IMR-90 (cell line): ENCODE data around the gene MAPK13. TPM values are rescaled to one million over a fixed set of nuclear protein-coding genes. Genes with fewer than 3 reads are reported as not detected.
A peak's percentile ranks its signal among the peaks of the same experiment; 100 is the strongest.

Source experiments
- ATAC-seq: fragments of 200-7000 bp; cut with Tn5 transposase; 2 replicates; pipeline ENCODE4 v1.9.1; 2020; ENCODE audit warnings: low read depth, mild to moderate bottlenecking, moderate library complexity
- BruUV-seq: library from RNA; stranded (reverse); fragments of 400-500 nt; replicated peaks from 2 replicates; lab custom pipeline; 2021; lab: Mats Ljungman, UMichigan
- CTCF ChIA-PET: fragments of 300-600 bp; formaldehyde crosslinking; extraction: SDS; loops from one replicate; lab custom pipeline; 2021; ENCODE audit warnings: antibody characterized with exemption; lab: Yijun Ruan, JAX
- POLR2A ChIA-PET: fragments of 300-600 bp; sonication (Branson Sonifier 250); formaldehyde crosslinking; loops from one replicate; lab custom pipeline; 2022; ENCODE audit warnings: antibody characterized with exemption; ENCODE audit not compliant: unreplicated experiment; lab: Charles Lee
- DNase-seq: peaks from one replicate; pipeline ENCODE4 v3.0.0; 2013
- H2AFZ ChIP-seq: replicated peaks from 2 replicates; pipeline ENCODE3; 2013; ENCODE audit warnings: low read length, mild to moderate bottlenecking; ENCODE audit not compliant: poor library complexity
- H2AK5ac ChIP-seq: 2 replicates; pipeline ENCODE4 v1.6.1; 2013; ENCODE audit warnings: low read depth, low read length, inconsistent platforms
- H2AK9ac ChIP-seq: replicated peaks from 2 replicates; pipeline ENCODE3; 2013; ENCODE audit warnings: mild to moderate bottlenecking, low read depth, low read length, moderate library complexity; ENCODE audit not compliant: poor library complexity
- H2BK120ac ChIP-seq: 2 replicates; pipeline ENCODE4 v1.6.1; 2013; ENCODE audit warnings: low read depth, low read length, inconsistent platforms
- H2BK15ac ChIP-seq: 3 replicates; pipeline ENCODE4 v1.6.1; 2013; ENCODE audit warnings: low read depth, low read length, inconsistent platforms
- H2BK20ac ChIP-seq: 2 replicates; pipeline ENCODE4 v1.6.1; 2013; ENCODE audit warnings: low read depth, mild to moderate bottlenecking, inconsistent platforms, low read length, moderate library complexity
- H2BK5ac ChIP-seq: 2 replicates; pipeline ENCODE4 v1.6.1; 2013; ENCODE audit warnings: mild to moderate bottlenecking, low read depth, low read length, inconsistent platforms; ENCODE audit not compliant: poor library complexity, severe bottlenecking
- H3K14ac ChIP-seq: replicated peaks from 2 replicates; pipeline ENCODE4 v1.6.1; 2013; ENCODE audit warnings: low read depth, low read length, inconsistent platforms
- H3K18ac ChIP-seq: 2 replicates; pipeline ENCODE4 v1.6.1; 2013; ENCODE audit warnings: low read depth, low read length, control low read depth
- H3K23ac ChIP-seq: 2 replicates; pipeline ENCODE4 v1.6.1; 2013; ENCODE audit warnings: low read depth, low read length, inconsistent platforms
- H3K27ac ChIP-seq: 2 replicates; pipeline ENCODE4 v1.5.1; 2013; ENCODE audit warnings: mild to moderate bottlenecking, control low read depth, low read length; ENCODE audit not compliant: insufficient read depth
- H3K27me3 ChIP-seq: 2 replicates; pipeline ENCODE4 v1.6.1; 2013; ENCODE audit warnings: low read length; ENCODE audit not compliant: control insufficient read depth, insufficient read depth
- H3K36me3 ChIP-seq: 2 replicates; pipeline ENCODE4 v1.6.1; 2013; ENCODE audit warnings: low read length, mixed read lengths; ENCODE audit not compliant: control insufficient read depth, insufficient read depth
- H3K4ac ChIP-seq: 2 replicates; pipeline ENCODE4 v1.6.1; 2013; ENCODE audit warnings: low read depth, low read length, inconsistent platforms
- H3K4me1 ChIP-seq: 2 replicates; pipeline ENCODE4 v1.6.1; 2013; ENCODE audit warnings: low read length, mixed read lengths; ENCODE audit not compliant: control insufficient read depth, insufficient read depth
- H3K4me2 ChIP-seq: 2 replicates; pipeline ENCODE4 v1.6.1; 2013; ENCODE audit warnings: low read depth, mild to moderate bottlenecking, control low read depth, low read length, moderate library complexity
- H3K4me3 ChIP-seq: 2 replicates; pipeline ENCODE4 v1.5.1; 2013; ENCODE audit warnings: low read depth, mild to moderate bottlenecking, control low read depth, low read length, moderate library complexity; ENCODE audit not compliant: insufficient read depth
- H3K56ac ChIP-seq: 2 replicates; pipeline ENCODE4 v1.6.1; 2013; ENCODE audit warnings: low read length, inconsistent platforms; ENCODE audit not compliant: insufficient read depth; ENCODE audit errors: extremely low read depth
- H3K79me1 ChIP-seq, 2 experiments: 2 replicates each; pipeline ENCODE4 v1.6.1; 2013; ENCODE audit warnings: low read length in 2 of 2, inconsistent platforms in 1 of 2, low read depth in 1 of 2
- H3K9ac ChIP-seq: 2 replicates; pipeline ENCODE4 v1.6.1; 2013; ENCODE audit warnings: low read depth, low read length, control low read depth
- H3K9me1 ChIP-seq: 2 replicates; pipeline ENCODE4 v1.6.1; 2013; ENCODE audit warnings: low read length, inconsistent platforms; ENCODE audit not compliant: insufficient read depth
- H3K9me3 ChIP-seq: 2 replicates; pipeline ENCODE4 v1.6.1; 2013; ENCODE audit warnings: low read length; ENCODE audit not compliant: control insufficient read depth, insufficient read depth
- H4K20me1 ChIP-seq: 2 replicates; pipeline ENCODE4 v1.6.1; 2013; ENCODE audit warnings: low read length, inconsistent platforms; ENCODE audit not compliant: insufficient read depth
- H4K5ac ChIP-seq: 2 replicates; pipeline ENCODE4 v1.6.1; 2013; ENCODE audit warnings: mild to moderate bottlenecking, low read depth, low read length, control low read depth
- H4K8ac ChIP-seq, 2 experiments: 2 replicates each; pipeline ENCODE4 v1.6.1; 2013; ENCODE audit warnings: low read depth in 2 of 2, low read length in 2 of 2, control low read depth in 1 of 2, inconsistent platforms in 1 of 2
- H4K91ac ChIP-seq: 2 replicates; pipeline ENCODE4 v1.6.1; 2013; ENCODE audit warnings: low read depth, low read length, inconsistent platforms; ENCODE audit not compliant: insufficient read depth
- BHLHE40 ChIP-seq: fragments of 150-350 bp; IDR thresholded peaks from 2 replicates; pipeline ENCODE4 v1.6.1; 2016; ENCODE audit warnings: mild to moderate bottlenecking, low read depth, low read length
- FOS ChIP-seq: fragments of 150-350 bp; IDR thresholded peaks from 2 replicates; pipeline ENCODE4 v1.6.1; 2016; ENCODE audit warnings: low read depth, low read length
- MAFK ChIP-seq: IDR thresholded peaks from 2 replicates; pipeline ENCODE4 v1.6.1; 2012; ENCODE audit warnings: low read depth, low read length, improper control_type of control experiment
- MAZ ChIP-seq: IDR thresholded peaks from 2 replicates; pipeline ENCODE4 v1.6.1; 2012; ENCODE audit warnings: low read depth, mild to moderate bottlenecking, low read length, improper control_type of control experiment, moderate library complexity, borderline replicate concordance
- MXI1 ChIP-seq: IDR thresholded peaks from 2 replicates; pipeline ENCODE4 v1.6.1; 2012; ENCODE audit warnings: low read depth, mild to moderate bottlenecking, low read length, moderate library complexity, borderline replicate concordance
- NFE2L2 ChIP-seq: fragments of 150-350 bp; IDR thresholded peaks from 2 replicates; pipeline ENCODE4 v1.6.1; 2016; ENCODE audit warnings: low read depth, mild to moderate bottlenecking, low read length
- POLR2A ChIP-seq: IDR thresholded peaks from 2 replicates; pipeline ENCODE4 v1.6.1; 2012; ENCODE audit warnings: mild to moderate bottlenecking, low read depth, low read length
- RAD21 ChIP-seq: IDR thresholded peaks from 2 replicates; pipeline ENCODE4 v1.6.1; 2012; ENCODE audit warnings: low read length, improper control_type of control experiment
- RCOR1 ChIP-seq: IDR thresholded peaks from 2 replicates; pipeline ENCODE4 v1.6.1; 2012; ENCODE audit warnings: mild to moderate bottlenecking, low read length, improper control_type of control experiment; ENCODE audit not compliant: insufficient replicate concordance
- RFX5 ChIP-seq: IDR thresholded peaks from 2 replicates; pipeline ENCODE4 v1.8.0; 2012; ENCODE audit warnings: low read depth, mild to moderate bottlenecking, low read length, moderate library complexity
- SMC3 ChIP-seq: fragments of 150-350 bp; IDR thresholded peaks from 2 replicates; pipeline ENCODE4 v1.6.1; 2016; ENCODE audit warnings: low read depth, mild to moderate bottlenecking, antibody characterized with exemption, low read length, moderate library complexity
- WGBS, 2 experiments: methylation state at CpG; one replicate each; pipeline versions ENCODE4 v1.1.5 to v1.1.7; 2013; ENCODE audit warnings: missing lambda C conversion rate in 2 of 2; ENCODE audit not compliant: insufficient read length in 1 of 2; ENCODE audit errors: extremely low coverage in 2 of 2; 5-methylcytosine and 5-hydroxymethylcytosine counted together
- dilution Hi-C: fragments of 300-500 bp; cut with HindIII; formaldehyde crosslinking; loops from one replicate; pipeline ENCODE4 v1.14.3; 2018; ENCODE audit warnings: low sequenced_read_pairs; ENCODE audit not compliant: unreplicated experiment
- in situ Hi-C: fragments of 300-500 bp; cut with MboI; formaldehyde crosslinking; loops from 3 replicates; pipeline ENCODE4 v1.14.3; 2019; ENCODE audit warnings: low sequenced_read_pairs, inconsistent platforms, mixed read lengths
- intact Hi-C: fragments of 100-400 bp; cut with micrococcal nuclease; formaldehyde crosslinking; loops from 2 replicates; pipeline ENCODE4 v1.10.0; 2022
- polyA plus RNA-seq, 3 experiments: library from polyadenylated mRNA; depleted of rRNA; stranded (reverse); fragments of >200 nt; gene quantifications; 2 replicates each; pipeline ENCODE4 v1.2.3, GENCODE V29; 2012; ENCODE audit warnings: low replicate concordance in 1 of 3
- total RNA-seq: library from RNA; depleted of rRNA; stranded (reverse); fragments of >200 nt; gene quantifications from 2 replicates; pipeline ENCODE4 v1.2.3, GENCODE V29; 2012

The MAPK13 gene
- total and polyA plus RNA-seq, 2 of the 4 experiments (the other 2 are of a cell fraction): 2.0 to 2.9 TPM

GRCh38 chr6:36160147-36160760 lies 29.9 kb downstream of the MAPK13 start:
- BruUV-seq: no TSS peak
- H3K4ac ChIP-seq: no peak overlapping the region
- H2BK5ac ChIP-seq: no peak overlapping the region
- H3K56ac ChIP-seq: no peak overlapping the region
- ATAC-seq (peak; percentile 44), DNase-seq (peak; percentile 36)
- no peaks in the 10 kb centered on the region for H3K4me1 ChIP-seq
- POLR2A ChIA-PET: no interaction called here
- no peak overlapping the region for H2BK20ac ChIP-seq
- H2AK9ac ChIP-seq: no peak overlapping the region
- CTCF ChIA-PET: interaction anchor here (0.6 kb wide), 1 partner anchor 56 kb away, joined by 3 read pairs; no protein-coding TSS in a partner anchor
- intact Hi-C loops (no loop called here), in situ Hi-C loops (no loop called here), dilution Hi-C loops (no loop called here)
- H3K79me1 ChIP-seq: no peaks in the 10 kb centered on the region
- no peak overlapping the region for H3K4me2 ChIP-seq
- H2AFZ ChIP-seq: no peak overlapping the region
- H3K27me3 ChIP-seq: peaks cover 3% of the 10 kb centered on the region
- no peak overlapping the region for H4K8ac ChIP-seq
- H2AK5ac ChIP-seq: no peak overlapping the region
- no peak overlapping the region for H2BK15ac ChIP-seq
- no peak for TF ChIP-seq MAFK
- TF ChIP-seq BHLHE40: no peak
- TF ChIP-seq RAD21: no peak
- no peak for TF ChIP-seq RCOR1
- no peak for TF ChIP-seq MAZ
- no peak for TF ChIP-seq MXI1
- TF ChIP-seq NFE2L2: no peak
- TF ChIP-seq SMC3: no peak
- TF ChIP-seq POLR2A: no peak
- no peak for TF ChIP-seq RFX5
- no peak for TF ChIP-seq FOS
- no peak overlapping the region for H3K23ac ChIP-seq
- H2BK120ac ChIP-seq: no peak overlapping the region
- H3K9me1 ChIP-seq: no peaks in the 10 kb centered on the region
- peaks cover 4% of the 10 kb centered on the region; the same call in 1 of the 2 replicates for H3K9me3 ChIP-seq
- H3K36me3 ChIP-seq: no peaks in the 10 kb centered on the region
- H3K4me3 ChIP-seq: no peak overlapping the region
- no CpG with 5 or more reads among the region's 4 CpGs for WGBS, 2 experiments
- no peak overlapping the region for H3K18ac ChIP-seq
- H3K27ac ChIP-seq: no peak overlapping the region
- no peak overlapping the region for H4K91ac ChIP-seq
- H3K14ac ChIP-seq: no peak overlapping the region
- H3K9ac ChIP-seq: no peak overlapping the region
- no peaks in the 10 kb centered on the region for H4K20me1 ChIP-seq
- no peak overlapping the region for H4K5ac ChIP-seq
